Metanephros (tissue), 2 donors: Measurements from ENCODE around the gene POTEE. TPM values are rescaled to one million over a fixed set of nuclear protein-coding genes. Genes with fewer than 3 reads are reported as not detected.

Source experiments
- small RNA-seq: library from RNA; depleted of rRNA; stranded (forward); fragments of <200 nt; gene quantifications from one replicate; pipeline ENCODE3, GENCODE V24; 2014; ENCODE audit warnings: low replicate concordance
- total RNA-seq: library from RNA; depleted of rRNA; stranded (reverse); fragments of >200 nt; gene quantifications from one replicate; pipeline ENCODE4 v1.2.3, GENCODE V29; 2014

Gene POTEE
- total RNA-seq = not detected

GRCh38 chr2:131209030-131209772, at the start of gene POTEE:
TSS of gene POTEE (plus strand) at chr2:131209536. CDS start at chr2:131218403, 8,867 bp downstream.

Small RNA genes within 50 kb of the gene (small RNA-seq; reads per million reads assigned to genes)
- gene AC009477.1 = not detected
- not detected for gene RNU6-127P

Other genes starting within 250 kb of the POTEE start
- gene FAM168B, start 116.1 kb upstream of the POTEE start, total RNA-seq = 92.3 TPM
- 72.6 TPM for gene PLEKHB2, start 104.2 kb upstream of the POTEE start, total RNA-seq
- not detected for gene RAB6D, start 154.6 kb downstream of the POTEE start, total RNA-seq